ENCODE measurements around the gene UPK1B. TPM values are rescaled to one million over a fixed set of nuclear protein-coding genes. Genes with fewer than 3 reads are reported as not detected.

Gene UPK1B
- total and polyA plus RNA-seq, 8 donors = 0.46 to 61.1 (median 2.3) TPM; not detected in 4

DNA sequence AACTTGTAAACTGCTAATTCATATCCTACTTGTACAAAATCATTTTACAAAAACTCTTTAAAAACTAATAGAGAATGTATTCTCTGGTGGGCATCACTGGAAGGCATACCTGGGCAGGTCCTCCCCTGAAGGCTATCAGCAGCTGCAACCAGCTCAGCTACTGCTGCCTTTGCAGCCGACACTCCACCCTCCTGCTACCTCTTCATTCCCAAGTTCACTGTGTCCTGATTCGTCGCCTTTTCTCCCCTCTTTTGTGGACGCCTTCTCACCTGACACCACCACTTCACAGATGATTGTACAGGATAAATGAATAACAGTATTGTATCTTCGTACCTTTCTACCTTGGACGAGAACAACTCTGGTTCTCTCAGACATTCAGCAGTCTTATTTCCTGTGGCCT is 38.4 kb downstream of the UPK1B start:
- peaks cover 25 to 85% (median 77%) of the 10 kb centered on the region in 4 donors for H3K36me3 ChIP-seq
- TF ChIP-seq, protein P1, sequence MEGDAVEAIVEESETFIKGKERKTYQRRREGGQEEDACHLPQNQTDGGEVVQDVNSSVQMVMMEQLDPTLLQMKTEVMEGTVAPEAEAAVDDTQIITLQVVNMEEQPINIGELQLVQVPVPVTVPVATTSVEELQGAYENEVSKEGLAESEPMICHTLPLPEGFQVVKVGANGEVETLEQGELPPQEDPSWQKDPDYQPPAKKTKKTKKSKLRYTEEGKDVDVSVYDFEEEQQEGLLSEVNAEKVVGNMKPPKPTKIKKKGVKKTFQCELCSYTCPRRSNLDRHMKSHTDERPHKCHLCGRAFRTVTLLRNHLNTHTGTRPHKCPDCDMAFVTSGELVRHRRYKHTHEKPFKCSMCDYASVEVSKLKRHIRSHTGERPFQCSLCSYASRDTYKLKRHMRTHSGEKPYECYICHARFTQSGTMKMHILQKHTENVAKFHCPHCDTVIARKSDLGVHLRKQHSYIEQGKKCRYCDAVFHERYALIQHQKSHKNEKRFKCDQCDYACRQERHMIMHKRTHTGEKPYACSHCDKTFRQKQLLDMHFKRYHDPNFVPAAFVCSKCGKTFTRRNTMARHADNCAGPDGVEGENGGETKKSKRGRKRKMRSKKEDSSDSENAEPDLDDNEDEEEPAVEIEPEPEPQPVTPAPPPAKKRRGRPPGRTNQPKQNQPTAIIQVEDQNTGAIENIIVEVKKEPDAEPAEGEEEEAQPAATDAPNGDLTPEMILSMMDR (IDR thresholded peaks at IDR 0.05) = no peak
- H3K27ac ChIP-seq = peak overlapping the region in 1 of 5 donors; percentile 24
- peaks cover 0 to 11% (median 0%) of the 10 kb centered on the region in 4 donors for H3K4me1 ChIP-seq
- intact Hi-C loops (cut with DNase I; ENCODE audit: low total_unique reads) = no loop called here
- peak in 1 of 2 donors; percentile 28 for DNase-seq
- 63 to 84% (median 70%) methylated on average over 6 of the region's 6 CpGs for WGBS, 5 donors
- no peaks in the 10 kb centered on the region for H3K9me3 ChIP-seq
- no peak overlapping the region for H3K4me3 ChIP-seq
- no peaks in the 10 kb centered on the region for H3K27me3 ChIP-seq

DNA sequence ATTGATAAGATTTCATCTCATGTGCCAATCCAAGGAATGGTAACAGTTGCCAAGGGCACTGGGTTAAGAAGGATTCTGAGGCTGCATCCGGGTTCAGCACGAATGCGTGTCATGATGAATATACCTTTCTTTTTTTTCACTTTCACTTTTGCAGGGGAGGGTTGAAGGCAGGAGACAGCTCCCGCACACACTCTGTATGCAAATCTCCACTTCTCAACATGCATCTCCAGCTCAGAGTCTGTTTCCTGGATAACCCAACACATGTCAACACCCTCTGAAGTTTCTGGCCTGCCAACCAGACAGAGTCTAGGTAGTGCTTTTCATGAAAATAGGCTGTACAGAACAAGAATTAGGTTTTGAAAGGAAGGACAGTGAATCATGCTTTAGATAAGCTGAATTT is 45.7 kb downstream of the UPK1B start:
- Histone ChIP-seq H3K27me3 (no peaks in the 10 kb centered on the region), H3K9me3 (no peaks in the 10 kb centered on the region), H3K4me3 (no peak overlapping the region), H3K27ac (peak overlapping the region in 1 of 5 donors; percentile 48), H3K4me1 (no peaks in the 10 kb centered on the region), H3K36me3 (peaks cover 52 to 100% (median 99%) of the 10 kb centered on the region in 4 donors)
- 67 to 86% (median 85%) methylated on average over 4 of the region's 4 CpGs for WGBS, 5 donors
- TF ChIP-seq POLR2A (IDR thresholded peaks at IDR 0.05) (no peak), POLR2AphosphoS5 (IDR thresholded peaks at IDR 0.05) (no peak), EP300 (IDR thresholded peaks at IDR 0.05) (no peak)
- TF ChIP-seq, protein P1 (IDR thresholded peaks at IDR 0.05) = no peak
- intact Hi-C loops (cut with DNase I; ENCODE audit: low total_unique reads) = no loop called here
- peak in 1 of 2 donors; percentile 46 for DNase-seq

DNA sequence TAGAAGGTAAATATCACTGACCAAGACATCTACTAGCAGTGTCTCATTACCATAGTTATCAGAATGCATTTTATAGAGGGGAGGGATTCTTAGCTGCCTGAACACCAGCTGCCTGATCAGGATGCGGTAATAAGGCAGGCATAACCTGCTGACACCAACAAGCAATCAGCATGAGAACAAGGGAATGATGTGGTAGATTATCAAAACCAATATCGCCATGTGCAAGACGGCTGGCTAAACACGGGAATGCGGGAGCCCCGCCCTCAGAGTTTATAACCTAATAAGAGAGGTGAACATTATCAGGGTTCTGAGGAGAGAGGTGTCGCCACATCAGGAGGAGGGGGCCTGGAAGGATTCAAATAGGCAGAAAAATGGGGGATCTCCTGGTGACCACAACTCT is 46.8 kb downstream of the UPK1B start:
- H3K4me3 ChIP-seq = no peak overlapping the region
- intact Hi-C loops (cut with DNase I; ENCODE audit: low total_unique reads) = no loop called here
- H3K27me3 ChIP-seq = no peaks in the 10 kb centered on the region
- H3K36me3 ChIP-seq = peaks cover 45 to 100% (median 98%) of the 10 kb centered on the region in 4 donors
- H3K4me1 ChIP-seq = no peaks in the 10 kb centered on the region
- 59 to 83% (median 71%) methylated on average over 7 of the region's 7 CpGs for WGBS, 5 donors
- H3K27ac ChIP-seq = no peak overlapping the region
- DNase-seq = no peak
- no peaks in the 10 kb centered on the region for H3K9me3 ChIP-seq
- TF ChIP-seq POLR2A (IDR thresholded peaks at IDR 0.05) (no peak), POLR2AphosphoS5 (IDR thresholded peaks at IDR 0.05) (no peak), EP300 (IDR thresholded peaks at IDR 0.05) (no peak)
- TF ChIP-seq, protein P1 (IDR thresholded peaks at IDR 0.05) = no peak

DNA sequence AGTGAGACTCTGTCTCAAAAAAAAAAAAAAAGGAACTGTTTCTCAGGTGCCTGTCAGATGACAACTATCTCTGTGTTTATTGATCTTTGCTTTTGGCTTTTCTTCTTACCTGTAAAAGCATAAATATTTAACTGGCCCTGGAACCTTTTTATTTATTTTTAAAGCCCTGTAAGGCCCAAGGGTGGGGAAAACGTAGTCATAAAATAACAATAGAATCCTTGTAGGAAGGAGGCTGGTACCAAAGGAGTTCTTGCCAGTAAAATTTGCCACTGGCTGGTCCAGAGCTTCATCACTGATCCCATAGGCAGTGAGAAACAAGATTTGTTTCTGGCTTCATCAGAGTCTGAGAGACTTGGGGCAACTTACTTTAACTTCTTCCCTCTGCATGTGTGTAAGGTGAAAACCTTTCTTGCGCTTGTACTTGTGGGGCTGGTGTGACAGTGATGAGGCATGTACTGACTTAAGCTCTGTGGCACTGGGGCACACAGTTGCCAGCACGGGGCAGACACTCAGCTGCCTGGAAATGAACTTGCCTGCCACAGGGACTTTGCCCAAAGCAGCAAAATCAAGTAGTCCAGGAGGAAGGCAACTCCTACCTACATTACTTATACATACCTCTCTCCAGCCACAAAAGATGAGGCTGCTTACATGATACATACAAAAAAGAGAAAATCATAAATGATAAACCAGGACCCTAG is 47.7 kb downstream of the UPK1B start:
- Histone ChIP-seq H3K9me3 (no peaks in the 10 kb centered on the region), H3K27me3 (no peaks in the 10 kb centered on the region), H3K4me1 (no peaks in the 10 kb centered on the region), H3K27ac (no peak overlapping the region), H3K36me3 (peaks cover 42 to 100% (median 98%) of the 10 kb centered on the region in 4 donors), H3K4me3 (no peak overlapping the region)
- TF ChIP-seq POLR2AphosphoS5 (IDR thresholded peaks at IDR 0.05) (no peak), EP300 (IDR thresholded peaks at IDR 0.05) (no peak), POLR2A (IDR thresholded peaks at IDR 0.05) (no peak)
- TF ChIP-seq, protein P1 (IDR thresholded peaks at IDR 0.05) = no peak
- intact Hi-C loops (cut with DNase I; ENCODE audit: low total_unique reads) = no loop called here
- DNase-seq = no peak
- 44 to 67% (median 64%) methylated on average over 3 of the region's 3 CpGs for WGBS, 5 donors
